HEK293T (cell line): ENCODE results near the gene ELMO3.

Experiments
- CTCF ChIA-PET: fragments of 350-600 bp; formaldehyde crosslinking; extraction: SDS; loops from one replicate; lab custom pipeline; 2021; ENCODE audit warnings: antibody characterized with exemption, inconsistent platforms; lab: Yijun Ruan, JAX
- POLR2A ChIA-PET: fragments of 350-600 bp; formaldehyde crosslinking; extraction: SDS; loops from one replicate; lab custom pipeline; 2020; ENCODE audit warnings: antibody characterized with exemption, inconsistent platforms; lab: Yijun Ruan, JAX
- DNase-seq: peaks from one replicate; pipeline ENCODE4 v3.0.0; 2012; ENCODE audit warnings: mixed read lengths; ENCODE audit errors: extremely low spot score
- ARNT ChIP-seq: fragments of 450-650 bp; IDR thresholded peaks from 2 replicates; pipeline ENCODE4 v1.6.1; 2017; ENCODE audit warnings: mild to moderate bottlenecking
- BHLHE40 ChIP-seq: fragments of 450-650 bp; IDR thresholded peaks from 2 replicates; pipeline ENCODE4 v1.6.1; 2016; ENCODE audit warnings: mild to moderate bottlenecking, moderate library complexity, borderline replicate concordance
- CTBP1 ChIP-seq: fragments of 450-650 bp; IDR thresholded peaks from 2 replicates; pipeline ENCODE4 v1.6.1; 2016; ENCODE audit warnings: borderline replicate concordance
- ELF4 ChIP-seq: fragments of 450-650 bp; IDR thresholded peaks from 2 replicates; pipeline ENCODE4 v1.6.1; 2017; ENCODE audit warnings: antibody characterized with exemption
- FOXA1 ChIP-seq: fragments of 450-650 bp; IDR thresholded peaks from 2 replicates; pipeline ENCODE4 v1.6.1; 2016; ENCODE audit warnings: mild to moderate bottlenecking
- FOXK2 ChIP-seq: fragments of 450-650 bp; IDR thresholded peaks from 2 replicates; pipeline ENCODE4 v1.6.1; 2016; ENCODE audit warnings: mild to moderate bottlenecking
- FOXM1 ChIP-seq: fragments of 450-650 bp; IDR thresholded peaks from 2 replicates; pipeline ENCODE4 v1.6.1; 2017; ENCODE audit warnings: mild to moderate bottlenecking, borderline replicate concordance
- HDGF ChIP-seq: fragments of 450-650 bp; IDR thresholded peaks from 2 replicates; pipeline ENCODE4 v1.6.1; 2017; ENCODE audit warnings: antibody characterized with exemption, borderline replicate concordance
- L3MBTL2 ChIP-seq: fragments of 450-650 bp; conservative IDR thresholded peaks from 2 replicates; pipeline ENCODE4 v1.6.1; 2016; ENCODE audit warnings: mild to moderate bottlenecking
- LEF1 ChIP-seq: fragments of 450-650 bp; IDR thresholded peaks from 2 replicates; pipeline ENCODE4 v1.6.1; 2017; ENCODE audit warnings: mild to moderate bottlenecking, borderline replicate concordance
- NFRKB ChIP-seq: fragments of 450-650 bp; IDR thresholded peaks from 2 replicates; pipeline ENCODE4 v1.6.1; 2016; ENCODE audit warnings: mild to moderate bottlenecking, moderate library complexity
- SP1 ChIP-seq: fragments of 450-650 bp; IDR thresholded peaks from 2 replicates; pipeline ENCODE4 v1.6.1; 2017
- SUZ12 ChIP-seq: fragments of 450-650 bp; IDR thresholded peaks from 2 replicates; pipeline ENCODE4 v1.6.1; 2016; ENCODE audit warnings: mild to moderate bottlenecking
- TARDBP ChIP-seq: fragments of 450-650 bp; IDR thresholded peaks from 2 replicates; pipeline ENCODE4 v1.6.1; 2016
- ZNF384 ChIP-seq: fragments of 450-650 bp; IDR thresholded peaks from 2 replicates; pipeline ENCODE4 v1.6.1; 2016
- TF ChIP-seq, protein P1 (sequence below): fragments of 450-650 bp; IDR thresholded peaks from 2 replicates; pipeline ENCODE4 v1.6.1; 2016

The ELMO3 gene

DNA sequence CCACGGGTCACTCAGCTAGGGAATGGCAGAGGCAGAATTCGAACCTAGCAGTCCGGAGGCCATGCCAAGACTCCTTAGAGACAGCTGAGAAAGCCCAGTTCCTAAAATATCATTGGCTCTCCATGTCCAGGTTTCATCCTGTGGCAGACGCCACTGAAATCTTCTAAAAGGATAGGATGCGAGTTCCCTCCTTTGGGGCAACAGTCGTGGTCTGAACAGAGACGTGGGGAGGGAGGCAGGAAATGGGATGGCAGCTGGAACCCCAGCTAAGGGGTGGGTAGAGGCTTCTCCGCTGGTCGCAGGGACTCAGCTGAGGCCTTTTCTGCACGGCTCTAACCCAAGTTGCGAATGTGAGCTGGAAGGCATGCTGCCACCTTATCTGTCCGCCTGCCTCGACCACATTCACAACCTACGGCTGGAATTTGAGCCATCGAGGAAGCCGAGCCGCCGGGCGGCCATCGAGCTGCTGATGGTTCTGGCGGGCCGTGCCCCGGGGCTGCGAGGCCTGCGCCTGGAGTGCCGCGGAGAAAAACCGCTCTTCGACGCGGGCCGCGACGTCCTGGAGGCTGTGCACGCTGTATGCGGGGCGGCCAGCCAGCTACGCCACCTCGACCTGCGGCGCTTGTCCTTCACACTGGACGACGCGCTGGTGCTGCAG, 36.3 kb upstream of the ELMO3 start:
- ChIA-PET CTCF (interaction anchor here (0.6 kb wide), 1 partner anchor 13 kb away, joined by 3 read pairs; no protein-coding TSS in a partner anchor), POLR2A (interaction anchor here (0.9 kb wide), 1 partner anchor 8 kb away, joined by 6 read pairs; the partner anchor contains the start of gene NOL3)
- no peak for DNase-seq
- TF ChIP-seq, protein P1, sequence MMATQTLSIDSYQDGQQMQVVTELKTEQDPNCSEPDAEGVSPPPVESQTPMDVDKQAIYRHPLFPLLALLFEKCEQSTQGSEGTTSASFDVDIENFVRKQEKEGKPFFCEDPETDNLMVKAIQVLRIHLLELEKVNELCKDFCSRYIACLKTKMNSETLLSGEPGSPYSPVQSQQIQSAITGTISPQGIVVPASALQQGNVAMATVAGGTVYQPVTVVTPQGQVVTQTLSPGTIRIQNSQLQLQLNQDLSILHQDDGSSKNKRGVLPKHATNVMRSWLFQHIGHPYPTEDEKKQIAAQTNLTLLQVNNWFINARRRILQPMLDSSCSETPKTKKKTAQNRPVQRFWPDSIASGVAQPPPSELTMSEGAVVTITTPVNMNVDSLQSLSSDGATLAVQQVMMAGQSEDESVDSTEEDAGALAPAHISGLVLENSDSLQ: no peak
- TF ChIP-seq HDGF: no peak

DNA sequence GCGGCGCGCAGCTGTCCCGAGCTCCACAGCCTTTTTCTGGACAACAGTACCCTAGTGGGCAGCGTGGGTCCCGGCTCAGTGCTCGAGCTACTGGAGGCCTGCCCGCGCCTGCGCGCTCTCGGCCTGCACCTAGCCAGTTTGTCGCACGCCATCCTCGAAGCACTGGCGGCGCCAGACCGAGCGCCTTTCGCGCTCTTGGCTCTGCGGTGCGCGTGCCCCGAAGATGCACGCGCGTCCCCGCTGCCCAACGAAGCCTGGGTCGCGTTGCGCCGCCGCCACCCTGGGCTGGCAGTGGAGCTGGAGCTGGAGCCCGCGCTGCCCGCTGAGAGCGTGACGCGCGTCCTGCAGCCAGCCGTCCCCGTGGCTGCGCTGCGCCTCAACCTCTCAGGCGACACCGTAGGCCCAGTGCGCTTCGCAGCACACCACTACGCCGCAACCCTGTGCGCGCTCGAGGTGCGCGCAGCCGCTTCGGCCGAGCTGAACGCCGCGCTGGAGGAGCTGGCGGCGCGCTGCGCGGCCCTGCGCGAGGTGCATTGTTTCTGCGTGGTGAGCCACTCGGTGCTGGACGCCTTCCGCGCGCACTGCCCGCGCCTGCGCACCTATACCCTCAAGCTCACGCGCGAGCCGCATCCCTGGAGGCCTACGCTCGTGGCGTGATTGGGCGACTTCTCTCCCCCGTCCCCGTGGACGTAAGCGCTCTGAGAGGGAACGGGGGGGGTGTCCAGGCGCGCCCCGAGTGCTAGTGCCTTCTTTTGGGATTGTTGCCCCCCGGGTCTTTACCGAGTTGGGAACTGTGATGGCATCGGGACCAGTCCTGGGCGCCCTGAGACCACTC, 35.5 kb upstream of the ELMO3 start:
- CTCF ChIA-PET: interaction anchor here (0.6 kb wide), 1 partner anchor 12 kb away, joined by 3 read pairs; no protein-coding TSS in a partner anchor
- TF ChIP-seq NFRKB (no peak), HDGF (no peak)
- POLR2A ChIA-PET: no interaction called here
- no peak for DNase-seq

DNA sequence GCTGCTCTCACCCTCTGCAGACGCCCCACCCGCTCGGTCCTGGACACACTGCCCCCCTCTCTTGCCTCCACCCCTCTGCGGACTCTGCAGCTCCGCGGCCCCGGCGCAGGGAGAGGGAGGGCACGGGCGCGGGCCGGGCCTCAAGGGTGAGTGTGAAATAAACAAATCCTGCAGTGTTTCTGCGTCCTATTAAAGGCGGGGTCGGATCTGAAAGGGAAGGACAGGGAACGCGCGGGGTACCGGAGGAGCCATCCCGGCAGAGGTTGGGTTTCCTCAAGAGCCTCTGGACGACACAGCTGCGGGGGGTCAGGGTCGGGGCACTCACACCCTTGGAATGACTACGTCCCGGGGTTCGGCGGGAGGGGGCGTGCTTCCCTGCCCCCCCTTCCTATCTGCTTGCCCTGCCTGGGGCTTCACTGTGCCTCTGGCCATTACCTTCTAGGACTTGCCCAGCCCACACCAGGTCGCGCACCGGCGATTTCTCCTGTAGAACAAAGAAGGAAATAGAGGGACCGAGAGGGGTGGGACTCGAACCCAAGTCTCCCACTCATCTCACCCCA, 34.9 kb upstream of the ELMO3 start:
- no peak for TF ChIP-seq SUZ12
- TF ChIP-seq LEF1: no peak
- no peak for TF ChIP-seq TARDBP
- no peak for TF ChIP-seq FOXK2
- no peak for TF ChIP-seq HDGF
- no peak for TF ChIP-seq ELF4
- DNase-seq: no peak
- POLR2A ChIA-PET: no interaction called here

DNA sequence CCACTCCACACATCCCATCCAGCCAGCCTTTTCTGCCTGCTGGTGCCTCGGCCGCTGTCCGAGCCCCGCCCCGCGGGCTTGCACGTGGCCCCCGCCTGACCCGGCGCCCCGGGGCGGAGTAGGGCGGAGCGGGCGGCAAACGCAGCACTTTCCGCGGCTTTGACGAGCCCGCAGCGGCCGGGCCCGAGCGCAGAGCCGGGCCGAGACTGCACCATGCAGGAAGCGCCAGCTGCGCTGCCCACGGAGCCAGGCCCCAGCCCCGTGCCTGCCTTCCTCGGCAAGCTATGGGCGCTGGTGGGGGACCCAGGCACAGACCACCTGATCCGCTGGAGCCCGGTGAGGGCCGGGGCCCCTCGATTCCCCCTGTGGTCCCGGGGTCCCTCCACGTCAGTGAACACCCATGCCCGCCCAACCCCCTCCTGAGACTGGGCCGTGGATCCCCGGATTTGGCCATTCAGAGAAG, 34.3 kb upstream of the ELMO3 start, which contains the start of gene HSF4:
HSF4 (plus strand) TSS at position 147 of the 463 bp plus-strand sequence; CDS start at position 214, 67 bp downstream.
- ChIA-PET POLR2A (no interaction called here), CTCF (no interaction called here)
- no peak for TF ChIP-seq ELF4
- TF ChIP-seq L3MBTL2: no peak
- no peak for TF ChIP-seq SP1
- TF ChIP-seq FOXM1: no peak
- no peak for TF ChIP-seq BHLHE40
- no peak for TF ChIP-seq LEF1
- TF ChIP-seq ARNT: no peak
- no peak for TF ChIP-seq SUZ12
- no peak for DNase-seq

More for the DNA sequence above, 34.9 kb upstream of the ELMO3 start:
- CTCF ChIA-PET: no interaction called here

DNA sequence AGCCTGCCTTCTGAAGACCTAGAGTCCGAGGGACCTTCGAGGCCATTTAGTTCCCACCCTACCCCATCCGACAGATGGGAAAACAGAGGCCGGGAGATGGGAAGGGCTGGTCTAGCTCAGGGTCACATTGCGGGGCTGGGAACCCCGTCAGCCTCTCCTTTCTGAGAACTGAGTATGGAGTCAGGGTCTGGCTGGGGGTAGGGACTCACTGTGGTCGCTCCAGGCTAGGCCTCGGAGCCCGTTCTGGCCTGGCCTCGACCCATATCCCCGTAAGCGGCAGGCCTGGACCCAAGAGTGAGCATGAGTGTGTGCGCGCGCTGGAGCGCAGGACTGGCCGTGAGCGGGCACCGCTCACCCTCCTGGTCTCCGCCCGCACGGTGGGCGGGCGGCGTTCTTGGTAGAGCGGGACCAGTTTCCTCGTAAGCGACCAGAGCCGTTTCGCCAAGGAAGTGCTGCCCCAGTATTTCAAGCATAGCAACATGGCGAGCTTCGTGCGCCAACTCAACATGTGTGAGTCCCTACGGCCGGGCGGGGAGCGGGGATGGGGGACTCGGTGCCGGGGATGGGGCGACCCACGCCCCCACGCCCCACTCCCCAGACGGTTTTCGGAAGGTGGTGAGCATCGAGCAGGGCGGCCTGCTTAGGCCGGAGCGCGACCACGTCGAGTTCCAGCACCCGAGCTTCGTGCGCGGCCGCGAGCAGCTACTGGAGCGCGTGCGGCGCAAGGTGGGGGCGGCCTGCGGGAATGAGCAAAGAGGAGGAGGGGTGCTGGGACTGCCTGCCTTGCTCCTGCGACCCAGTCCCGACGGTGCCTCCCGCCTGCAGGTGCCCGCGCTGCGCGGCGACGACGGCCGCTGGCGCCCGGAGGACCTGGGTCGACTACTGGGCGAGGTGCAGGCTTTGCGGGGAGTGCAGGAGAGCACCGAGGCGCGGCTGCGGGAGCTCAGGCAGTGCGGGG, 33.5 kb upstream of the ELMO3 start:
- DNase-seq: no peak
- CTCF ChIA-PET: no interaction called here
- POLR2A ChIA-PET: no interaction called here
- TF ChIP-seq SP1 (no peak), BHLHE40 (no peak), CTBP1 (no peak), ARNT (no peak), TARDBP (no peak), L3MBTL2 (no peak), NFRKB (no peak), FOXK2 (no peak), ZNF384 (no peak), FOXM1 (no peak), HDGF (no peak), FOXA1 (no peak)
- TF ChIP-seq, protein P1: no peak

DNA sequence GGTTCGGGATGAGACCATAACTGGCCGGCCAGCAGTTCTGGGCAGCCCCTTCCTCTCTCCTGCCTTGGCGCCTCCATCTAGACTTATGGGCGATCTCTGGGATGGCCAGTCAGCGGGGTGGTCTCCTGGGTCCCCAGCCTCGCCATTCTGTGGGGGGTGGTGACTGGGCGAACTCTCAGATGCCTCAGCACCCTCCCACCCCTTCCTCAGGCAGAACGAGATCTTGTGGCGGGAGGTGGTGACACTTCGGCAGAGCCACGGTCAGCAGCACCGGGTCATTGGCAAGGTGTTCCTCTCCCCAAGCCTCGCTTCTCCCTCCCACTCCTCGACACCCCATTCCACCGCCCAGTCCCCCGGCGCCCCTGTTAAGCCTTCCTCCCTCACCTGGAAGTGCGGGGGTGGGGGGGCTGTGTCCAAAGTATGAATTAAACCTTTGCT, 32.8 kb upstream of the ELMO3 start:
- DNase-seq: no peak
- POLR2A ChIA-PET: no interaction called here
- CTCF ChIA-PET: no interaction called here
- no peak for TF ChIP-seq ARNT
- TF ChIP-seq FOXA1: no peak
- TF ChIP-seq HDGF: no peak
- TF ChIP-seq FOXK2: no peak
- no peak for TF ChIP-seq SUZ12
- TF ChIP-seq TARDBP: no peak
- no peak for TF ChIP-seq BHLHE40
- no peak for TF ChIP-seq FOXM1
- TF ChIP-seq CTBP1: no peak
- TF ChIP-seq, protein P1: no peak
- TF ChIP-seq ZNF384: no peak
- TF ChIP-seq NFRKB: no peak
- TF ChIP-seq ELF4: no peak
- TF ChIP-seq LEF1: no peak
- no peak for TF ChIP-seq L3MBTL2
- no peak for TF ChIP-seq SP1
